K562 (cell line): ENCODE data around the gene POLR1H. TPM values are rescaled to one million over a fixed set of nuclear protein-coding genes. Genes with fewer than 3 reads are reported as not detected.

Experiments
- BACH1 ChIP-seq: fragments of 200-800 bp; sonication (Bioruptor generic); IDR thresholded peaks from 2 replicates; pipeline ENCODE4 v1.6.1; 2016; ENCODE audit warnings: missing genetic modification characterization, missing compliant biosample characterization
- CBX1 ChIP-seq: sonication (generic); IDR thresholded peaks from 2 replicates; pipeline ENCODE4 v1.6.1; 2016; ENCODE audit warnings: antibody characterized with exemption, low read depth, mild to moderate bottlenecking
- CHD7 ChIP-seq: fragments of 200-600 bp; sonication (generic); IDR thresholded peaks from one replicate; pipeline ENCODE4 v1.6.1; 2012; ENCODE audit warnings: mild to moderate bottlenecking, low read depth, low read length, inconsistent platforms
- ELK1 ChIP-seq: sonication (generic); formaldehyde crosslinking; IDR thresholded peaks from 2 replicates; pipeline ENCODE4 v1.8.1; 2022; ENCODE audit warnings: missing genetic modification reagents
- ETS2 ChIP-seq: IDR thresholded peaks from 2 replicates; pipeline ENCODE4 v1.6.1; 2016; ENCODE audit warnings: borderline replicate concordance, missing genetic modification characterization, mild to moderate bottlenecking, moderate library complexity, missing compliant biosample characterization; ENCODE audit not compliant: poor library complexity, severe bottlenecking
- HIVEP1 ChIP-seq: fragments of 250-450 bp; sonication (Bioruptor Pico); IDR thresholded peaks from 2 replicates; pipeline ENCODE4 v1.4.0; 2020; ENCODE audit warnings: mild to moderate bottlenecking
- KHSRP ChIP-seq: fragments of 450-650 bp; IDR thresholded peaks from 2 replicates; pipeline ENCODE4 v1.6.1; 2017
- NR2C2 ChIP-seq, 2 experiments: fragments of 200-800 bp in 1 of 2; sonication (Bioruptor generic) in 1 of 2; sonication (generic) in 1 of 2; formaldehyde crosslinking in 1 of 2; IDR thresholded peaks; 2 replicates each; pipeline versions ENCODE4 v1.6.1 to v1.8.0; 2016 to 2022; ENCODE audit warnings: mild to moderate bottlenecking in 1 of 2, missing compliant biosample characterization in 1 of 2, missing genetic modification characterization in 1 of 2, missing genetic modification reagents in 1 of 2
- POLR3G ChIP-seq: IDR thresholded peaks from 2 replicates; pipeline ENCODE4 v1.6.1; 2011; ENCODE audit not compliant: insufficient read length, insufficient replicate concordance; ENCODE audit errors: extremely low read depth
- SAFB ChIP-seq: fragments of 200-400 bp; formaldehyde crosslinking; IDR thresholded peaks from 2 replicates; pipeline ENCODE4 v1.6.1; 2017; ENCODE audit warnings: low read depth, low read length, borderline replicate concordance
- TCF7 ChIP-seq: sonication (generic); IDR thresholded peaks from 2 replicates; pipeline ENCODE4 v1.6.1; 2016; ENCODE audit warnings: antibody characterized with exemption, borderline replicate concordance
- ZBED1 ChIP-seq: IDR thresholded peaks from 2 replicates; pipeline ENCODE4 v1.6.1; 2014
- ZKSCAN1 ChIP-seq: fragments of 150-350 bp; IDR thresholded peaks from 2 replicates; pipeline ENCODE4 v1.6.1; 2016; ENCODE audit warnings: low read depth, low read length
- ZNF41 ChIP-seq: fragments of 250-450 bp; sonication (Bioruptor Pico); conservative IDR thresholded peaks from 2 replicates; pipeline ENCODE4 v1.4.0; 2020; ENCODE audit warnings: mild to moderate bottlenecking
- ZNF507 ChIP-seq: conservative IDR thresholded peaks from 2 replicates; pipeline ENCODE4 v1.6.1; 2017; ENCODE audit warnings: missing genetic modification characterization, missing compliant biosample characterization
- ZNF830 ChIP-seq: fragments of 250-450 bp; sonication (Bioruptor Pico); IDR thresholded peaks from 2 replicates; pipeline ENCODE4 v1.5.0; 2021; ENCODE audit warnings: mild to moderate bottlenecking
- polyA plus RNA-seq, 8 experiments: library from polyadenylated mRNA; depleted of rRNA in 4 of 8; stranded (reverse) in 5 of 8; unstranded in 3 of 8; fragments of >200 nt; fragmentation: Nextera tagmentation in 2 of 8; fragmentation: Illumina TruSeq in 1 of 8; extraction: Ambion mirVana in 2 of 8; extraction: Trizol in 1 of 8; gene quantifications; 2 replicates each; pipeline versions ENCODE4 v1.2.1 to v1.2.3, GENCODE V29; 2011 to 2014; ENCODE audit warnings: inconsistent platforms in 1 of 8, missing spikeins in 1 of 8
- total RNA-seq, 7 experiments: library from RNA; depleted of rRNA in 6 of 7; stranded (reverse); fragments of >200 nt in 6 of 7; fragmentation: Illumina TruSeq in 2 of 7; extraction: Trizol in 2 of 7; gene quantifications; 2 replicates each; pipeline versions ENCODE4 v1.2.1 to v1.2.3, GENCODE V29; 2011 to 2021; ENCODE audit warnings: low replicate concordance in 1 of 7

The POLR1H gene
- total and polyA plus RNA-seq, 9 of the 15 experiments (the other 6 are each of a cell fraction or from before 2014, with no cell fraction given), result 92.2 to 333 (median 143) TPM

- TF ChIP-seq CHD7 (no peak), SAFB (no peak), ETS2 (no peak), ZBED1 (peak; percentile 57), KHSRP (no peak; the same call in 1 of the 2 replicates), POLR3G (no peak), TCF7 (no peak), ZKSCAN1 (peak; percentile 90), ZNF41 (CRISPR knock-in tag) (no peak), HIVEP1 (0 out of 2 replicates have a peak, but pooled peaks have one; percentile 48), CBX1 (no peak), NR2C2 (CRISPR knock-in tag; IDR thresholded peaks at IDR 0.05) (peak; percentile 27; the same call in 1 of the 2 replicates), NR2C2 (tag; IDR thresholded peaks at IDR 0.05) (peak; percentile 97), BACH1 (tag) (no peak), ELK1 (no peak), ZNF830 (CRISPR knock-in tag) (no peak), ZNF507 (tag) (no peak)
These were observed 5.8 kb downstream of the POLR1H start, which contains the start of gene PPP1R11 (continued) for GRCh38 chr6:30066577-30067459.
